GM12801 (cell line): ENCODE measurements around the gene TFF2.

Experiments used
- TF ChIP-seq, protein P1 (sequence below): IDR thresholded peaks from one replicate; pipeline ENCODE4 v1.5.1; 2011; ENCODE audit warnings: control low read depth; ENCODE audit not compliant: insufficient read length; ENCODE audit errors: extremely low read depth

Gene TFF2

GRCh38 chr21:42332557-42333317 lies 18.1 kb downstream of the TFF2 start:
- TF ChIP-seq, protein P1, sequence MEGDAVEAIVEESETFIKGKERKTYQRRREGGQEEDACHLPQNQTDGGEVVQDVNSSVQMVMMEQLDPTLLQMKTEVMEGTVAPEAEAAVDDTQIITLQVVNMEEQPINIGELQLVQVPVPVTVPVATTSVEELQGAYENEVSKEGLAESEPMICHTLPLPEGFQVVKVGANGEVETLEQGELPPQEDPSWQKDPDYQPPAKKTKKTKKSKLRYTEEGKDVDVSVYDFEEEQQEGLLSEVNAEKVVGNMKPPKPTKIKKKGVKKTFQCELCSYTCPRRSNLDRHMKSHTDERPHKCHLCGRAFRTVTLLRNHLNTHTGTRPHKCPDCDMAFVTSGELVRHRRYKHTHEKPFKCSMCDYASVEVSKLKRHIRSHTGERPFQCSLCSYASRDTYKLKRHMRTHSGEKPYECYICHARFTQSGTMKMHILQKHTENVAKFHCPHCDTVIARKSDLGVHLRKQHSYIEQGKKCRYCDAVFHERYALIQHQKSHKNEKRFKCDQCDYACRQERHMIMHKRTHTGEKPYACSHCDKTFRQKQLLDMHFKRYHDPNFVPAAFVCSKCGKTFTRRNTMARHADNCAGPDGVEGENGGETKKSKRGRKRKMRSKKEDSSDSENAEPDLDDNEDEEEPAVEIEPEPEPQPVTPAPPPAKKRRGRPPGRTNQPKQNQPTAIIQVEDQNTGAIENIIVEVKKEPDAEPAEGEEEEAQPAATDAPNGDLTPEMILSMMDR = no peak

GRCh38 chr21:42331660-42332059 lies 19.1 kb downstream of the TFF2 start:
- TF ChIP-seq, protein P1 = no peak

GRCh38 chr21:42330380-42331371 lies 20.1 kb downstream of the TFF2 start:
- TF ChIP-seq, protein P1 = no peak

DNA sequence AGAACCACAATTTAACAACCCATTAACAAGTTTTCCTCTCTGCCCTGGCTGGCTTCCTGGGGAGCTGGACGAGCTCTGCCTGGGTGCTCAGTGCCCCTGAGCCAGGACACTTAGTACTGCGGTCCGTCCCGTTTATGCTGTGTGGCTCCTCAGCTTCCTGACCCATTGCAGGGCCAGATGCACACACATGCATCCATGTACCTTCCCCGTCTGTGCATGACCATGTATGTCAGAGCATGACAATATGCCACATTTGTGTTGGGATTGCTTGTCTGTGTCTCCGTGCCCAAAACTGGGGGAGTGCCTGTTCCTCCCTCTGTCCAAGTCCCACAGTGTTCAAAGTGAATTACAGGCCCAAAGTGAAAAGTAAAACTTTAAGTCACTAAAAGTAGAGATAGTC lies 25.9 kb downstream of the TFF2 start:
- TF ChIP-seq, protein P1 = no peak

- TF ChIP-seq, protein P1 = no peak
Measured at GRCh38 chr21:42321845-42322244, 28.9 kb downstream of the TFF2 start.

DNA sequence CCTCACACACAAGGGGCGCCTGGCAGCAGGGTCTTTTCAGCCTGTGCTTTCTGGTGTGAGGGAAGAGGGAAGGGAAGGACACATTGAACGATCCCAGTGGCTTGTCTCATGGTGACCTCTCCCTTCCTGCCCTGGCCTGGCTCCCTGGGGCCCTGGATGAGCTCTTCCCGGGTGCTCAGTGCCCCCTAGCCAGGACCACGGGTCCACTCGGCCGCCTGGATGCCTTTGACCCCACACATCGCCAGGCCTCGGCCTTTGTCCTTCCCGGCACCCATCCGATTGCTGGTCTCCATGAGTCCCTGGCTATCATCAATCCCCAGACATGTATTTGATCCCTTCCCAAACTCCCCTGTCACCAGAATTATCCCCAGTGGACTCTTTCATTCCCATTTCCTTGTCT lies 29.6 kb downstream of the TFF2 start:
- TF ChIP-seq, protein P1 = no peak

DNA sequence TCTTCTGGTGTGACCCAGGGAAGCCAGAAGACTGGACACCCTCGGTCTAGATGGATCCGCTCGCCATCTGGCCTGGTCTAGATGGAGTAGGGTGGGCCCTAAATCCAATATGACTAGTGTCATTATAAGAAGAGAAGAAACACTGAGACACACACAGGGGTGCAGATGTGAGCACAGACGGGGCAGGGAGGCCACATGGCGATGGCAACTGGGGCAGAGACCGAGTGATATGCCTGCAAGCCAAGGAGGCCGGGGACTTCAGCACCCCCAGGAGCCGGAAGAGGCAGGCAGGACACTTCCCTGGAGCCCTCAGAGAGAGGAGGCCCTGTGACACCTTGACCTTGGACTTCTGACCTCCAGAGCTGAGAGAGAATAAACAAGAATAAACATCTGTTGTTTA lies 30.0 kb downstream of the TFF2 start:
- TF ChIP-seq, protein P1 = no peak
